GM21360 (cell line): ENCODE results near the gene TRPV2.

Experiments used
- ATAC-seq: cut with Tn5 transposase; IDR thresholded peaks from one replicate; pipeline ENCODE4 v1.9.1; 2021; ENCODE audit warnings: mild to moderate bottlenecking, moderate library complexity; ENCODE audit not compliant: unreplicated experiment

The TRPV2 gene

DNA sequence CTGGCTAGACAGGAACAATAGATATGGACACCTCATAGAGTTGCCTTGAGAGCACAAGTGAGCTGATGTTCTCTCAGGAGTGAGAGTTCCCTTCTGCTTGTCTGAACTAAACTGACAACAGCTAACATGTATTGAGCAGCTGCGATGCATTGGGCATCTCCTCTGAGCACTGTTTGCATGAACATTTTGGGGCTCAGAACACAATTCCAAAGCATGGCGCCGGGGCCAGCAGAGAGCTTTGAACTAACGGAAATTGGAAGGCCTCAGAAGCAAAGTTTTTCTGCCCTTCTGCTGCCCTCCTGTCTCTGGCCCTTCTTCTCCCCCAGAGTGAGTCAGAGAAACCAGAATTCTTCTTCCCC is 38.1 kb downstream of the TRPV2 start:
- no peak for ATAC-seq

DNA sequence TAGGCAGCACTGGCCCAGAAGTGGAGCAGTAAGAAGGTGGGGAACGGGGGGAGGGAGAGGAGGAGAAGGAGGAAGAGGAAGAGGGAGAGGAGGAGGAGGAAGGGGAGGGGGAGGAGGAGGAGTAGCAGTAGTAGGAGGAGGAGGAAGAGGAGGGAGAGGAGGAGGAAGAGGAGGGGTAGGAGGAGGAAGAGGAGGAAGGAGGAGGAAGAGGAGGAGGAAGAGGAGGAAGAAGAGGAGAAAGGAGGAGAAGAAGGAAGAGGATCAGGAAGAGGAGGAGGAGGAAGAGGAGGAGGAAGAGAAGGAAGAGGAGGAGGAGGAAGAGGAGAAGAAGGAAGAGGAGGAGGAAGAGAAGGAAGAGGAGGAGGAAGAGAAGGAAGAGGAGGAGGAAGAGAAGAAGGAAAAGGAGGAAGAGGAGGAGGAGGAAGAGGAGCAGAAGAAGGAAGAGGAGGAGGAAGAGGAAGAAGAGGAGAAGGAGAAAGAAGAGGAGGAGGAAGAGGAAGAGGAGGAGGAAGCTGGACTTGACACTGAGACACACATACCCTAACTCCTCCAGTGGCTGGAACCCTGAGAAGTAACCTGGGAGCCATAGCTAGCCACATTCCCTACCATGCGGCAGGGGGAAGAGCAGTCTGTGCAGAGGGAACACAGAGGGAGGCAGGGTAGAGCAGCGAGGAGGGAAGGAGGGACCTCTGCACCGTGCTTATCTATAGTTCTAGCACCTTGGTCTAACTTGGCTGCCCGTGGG is 40.8 kb downstream of the TRPV2 start:
- no peak for ATAC-seq

DNA sequence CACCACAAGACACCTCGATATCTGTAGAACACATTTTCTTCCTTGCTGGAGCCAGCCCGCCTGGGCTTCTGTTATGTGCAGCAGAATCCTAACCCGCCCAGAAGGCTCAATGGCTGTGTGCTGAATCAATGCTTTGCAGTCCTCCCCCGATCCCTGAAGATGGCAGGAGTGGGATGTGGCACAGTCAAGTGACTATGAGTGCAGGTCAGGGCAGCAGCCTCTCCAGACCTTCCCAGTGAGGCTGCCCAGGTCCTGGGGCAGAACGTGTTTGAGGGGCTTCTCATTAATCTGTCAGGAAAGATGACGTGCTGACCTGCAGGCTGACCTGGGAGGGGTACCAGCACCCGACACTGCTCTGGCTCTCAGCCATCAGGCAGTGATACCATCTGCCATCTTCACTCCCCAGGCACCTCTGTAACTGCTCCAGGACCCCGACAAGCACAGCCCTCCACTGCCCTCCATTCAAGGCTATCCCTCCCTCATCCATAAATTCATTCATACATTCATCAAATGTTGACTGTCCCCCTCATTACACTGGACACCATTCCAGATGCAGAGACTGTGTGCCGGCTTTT is 41.5 kb downstream of the TRPV2 start:
- ATAC-seq = no peak

DNA sequence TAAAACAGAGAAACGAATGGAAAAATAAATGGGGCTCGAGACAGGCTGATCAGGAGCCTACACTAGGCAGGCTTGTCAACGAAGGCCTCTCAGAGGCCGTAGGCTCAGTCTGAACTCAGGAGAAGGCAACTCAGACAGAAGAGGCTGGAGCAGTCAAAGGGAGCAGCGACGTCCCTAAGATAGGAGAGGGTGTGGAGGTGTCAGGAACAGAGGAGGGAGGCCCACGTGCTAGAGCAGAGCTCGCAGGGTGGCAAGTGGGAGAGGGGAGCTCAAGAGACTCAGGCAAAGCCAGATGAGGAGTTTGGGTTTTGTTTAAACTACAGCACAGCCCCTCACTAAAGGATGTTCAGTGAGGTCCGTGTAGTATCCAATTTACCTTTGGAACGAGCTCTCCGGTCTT is 43.9 kb downstream of the TRPV2 start:
- no peak for ATAC-seq

DNA sequence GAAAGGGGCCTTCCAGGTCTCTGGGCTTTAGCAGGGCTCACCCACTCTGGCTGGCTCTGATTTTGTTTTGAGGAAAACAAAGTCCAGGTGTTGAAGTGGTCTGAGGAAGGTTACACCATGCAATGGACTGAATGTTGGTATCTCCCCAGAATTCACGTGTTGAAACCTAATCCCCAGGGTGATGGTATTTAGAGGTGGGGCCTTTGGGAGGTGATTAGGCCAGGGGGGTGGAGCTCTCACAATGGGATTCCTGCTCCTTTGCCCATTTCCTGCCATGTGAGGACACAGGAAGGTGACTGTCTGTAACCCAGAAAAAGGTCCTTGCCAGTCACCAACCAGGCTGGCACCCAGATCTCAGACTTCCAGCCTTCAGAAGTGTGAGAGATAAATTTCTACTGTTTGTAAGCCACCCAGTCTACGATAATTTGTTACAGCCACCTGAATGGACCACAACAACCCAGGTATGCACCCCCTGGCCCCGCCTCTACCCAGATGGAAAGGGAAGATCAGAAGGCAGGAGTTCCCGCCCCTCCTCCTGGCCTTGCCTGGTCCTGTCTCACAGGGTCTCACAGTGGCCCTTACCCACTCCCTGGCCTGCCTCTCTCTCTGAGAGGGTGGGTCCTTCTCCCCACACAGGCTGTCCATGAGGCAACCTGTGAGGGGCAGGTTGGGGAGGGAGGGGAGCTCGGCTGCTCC is 44.6 kb downstream of the TRPV2 start:
- no peak for ATAC-seq

DNA sequence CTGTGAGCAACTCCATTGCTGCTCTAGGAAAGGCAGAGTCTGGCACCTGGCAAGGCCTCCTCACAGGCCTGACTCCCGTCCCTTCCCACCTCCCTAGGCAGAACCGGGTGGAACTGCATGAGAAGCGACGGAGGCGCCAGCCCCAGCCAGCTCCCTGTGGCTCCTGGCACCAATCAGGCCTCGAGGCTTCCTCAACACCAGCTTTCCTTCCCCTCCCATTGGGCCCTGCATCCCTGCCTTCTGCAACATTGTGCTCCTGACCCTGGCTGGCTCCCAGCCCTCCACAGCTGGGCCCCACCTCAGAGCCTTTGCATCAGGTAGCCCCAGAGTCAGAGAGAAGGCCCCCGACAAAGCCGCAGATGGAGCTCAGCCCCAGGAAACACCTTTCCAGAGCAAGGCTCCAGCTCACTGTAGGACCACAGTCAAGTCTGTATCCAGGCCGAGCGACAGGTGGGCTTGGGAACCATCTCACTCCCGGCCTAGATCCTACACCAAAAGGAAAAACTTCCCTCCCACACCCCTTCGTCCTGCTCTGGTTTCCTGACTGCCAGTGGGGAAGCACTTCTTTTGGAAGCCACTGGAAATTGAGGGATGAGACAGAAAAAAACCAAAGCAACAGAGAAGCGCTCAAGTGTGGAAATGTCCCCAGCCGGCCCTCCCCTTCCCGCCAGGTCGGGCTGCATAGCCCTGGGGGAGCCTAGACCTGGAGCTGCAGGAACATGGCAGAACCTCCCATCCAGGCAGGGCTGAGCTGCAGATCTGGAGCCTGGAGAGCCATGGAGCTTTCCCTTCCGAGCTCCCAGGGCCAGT is 45.6 kb downstream of the TRPV2 start:
- ATAC-seq = no peak

DNA sequence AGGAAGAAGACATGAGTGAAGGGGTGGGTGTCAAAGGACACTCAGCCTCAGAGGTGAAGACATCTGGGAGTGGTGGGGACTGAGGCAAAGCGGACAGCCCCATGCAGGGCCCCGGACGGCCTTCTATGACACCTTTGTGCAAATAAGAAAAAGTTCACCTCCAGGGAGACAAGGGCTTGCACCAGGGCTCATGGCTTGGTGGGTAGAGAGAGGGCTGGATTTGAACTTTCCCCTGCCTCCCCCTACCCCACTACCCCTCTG is 46.2 kb downstream of the TRPV2 start:
- ATAC-seq = no peak

DNA sequence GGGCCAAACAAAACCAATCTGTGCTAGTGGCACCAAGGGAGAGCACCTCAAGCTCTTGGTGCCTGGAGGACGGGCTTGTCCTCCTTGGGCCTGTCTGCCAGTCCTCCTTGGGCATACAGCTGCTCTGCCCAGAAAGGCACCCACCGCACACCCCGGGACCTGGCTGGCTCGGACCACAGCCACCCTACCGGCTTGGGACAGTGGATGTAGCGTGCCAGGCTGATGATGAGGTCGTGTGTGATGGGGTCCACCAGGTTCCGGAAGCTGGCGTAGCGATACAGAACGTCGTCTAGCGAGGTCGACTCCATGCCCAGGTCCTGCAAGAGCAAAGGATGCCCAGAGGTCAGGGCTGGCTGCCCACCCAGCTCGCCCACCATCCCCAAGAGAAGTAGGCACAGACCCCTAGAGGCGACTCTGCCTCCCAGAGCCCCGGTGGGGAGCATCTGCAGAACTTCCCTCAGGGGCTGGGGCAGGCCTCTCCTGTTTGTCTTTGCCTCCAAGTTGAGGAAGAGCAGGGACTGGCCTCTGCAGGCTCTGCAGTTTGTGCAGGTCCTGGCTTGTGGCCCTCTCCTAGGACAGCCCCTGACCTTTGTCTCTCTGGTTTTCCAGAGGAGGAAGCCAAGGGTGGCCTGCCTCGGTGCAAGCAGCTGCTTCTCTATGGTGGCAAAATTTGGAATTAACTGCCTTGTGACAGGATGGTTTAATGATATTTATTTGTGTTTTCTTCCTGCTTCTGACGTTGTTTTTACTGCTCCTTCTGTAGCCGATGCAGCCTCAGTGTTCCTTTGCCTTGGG is 46.9 kb downstream of the TRPV2 start:
- no peak for ATAC-seq

DNA sequence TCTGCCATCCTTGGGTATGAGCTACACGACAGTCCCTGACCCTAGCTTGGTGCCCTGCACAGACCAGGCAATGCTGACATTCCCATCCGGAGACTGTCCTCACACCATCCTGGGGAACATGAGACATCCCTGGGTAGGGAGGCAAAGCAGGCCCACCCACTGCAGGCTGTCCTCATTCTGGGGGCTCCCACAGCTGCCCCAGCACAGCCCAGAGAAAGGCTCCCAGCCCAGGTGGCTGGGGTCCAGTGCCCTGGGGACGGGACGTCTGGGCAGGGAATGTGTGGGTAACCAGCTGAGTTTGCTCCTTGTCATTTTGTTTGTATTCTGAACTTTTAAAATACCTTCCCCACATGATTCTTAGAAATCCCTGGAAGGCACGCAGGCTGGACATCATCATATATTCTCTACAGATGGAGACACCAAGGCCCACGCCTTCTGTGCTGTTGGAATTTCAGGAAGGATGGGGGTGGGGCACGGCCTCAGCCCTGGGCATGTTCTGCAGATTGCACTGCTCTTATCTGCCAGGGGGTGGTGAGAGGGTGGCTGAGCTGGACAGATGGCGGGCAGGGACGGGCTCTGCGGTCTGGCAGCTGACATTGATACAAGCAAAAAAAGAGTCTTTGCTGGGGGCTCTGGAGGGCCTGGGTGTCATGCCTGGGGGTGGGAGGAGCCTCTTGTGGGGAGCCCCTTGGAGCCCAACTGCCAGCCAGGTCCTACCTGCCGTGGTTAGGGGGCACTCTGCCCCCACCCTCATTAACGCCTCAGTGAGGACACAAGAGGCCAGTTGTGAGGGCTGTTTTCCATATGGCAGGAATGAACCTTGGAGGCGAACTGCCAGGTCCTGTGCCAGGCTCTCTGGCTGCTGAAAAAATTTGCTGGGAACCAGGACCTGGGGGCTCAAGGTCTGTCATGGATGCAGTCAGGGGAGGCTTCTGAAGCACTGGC is 48.3 kb downstream of the TRPV2 start:
- no peak for ATAC-seq

DNA sequence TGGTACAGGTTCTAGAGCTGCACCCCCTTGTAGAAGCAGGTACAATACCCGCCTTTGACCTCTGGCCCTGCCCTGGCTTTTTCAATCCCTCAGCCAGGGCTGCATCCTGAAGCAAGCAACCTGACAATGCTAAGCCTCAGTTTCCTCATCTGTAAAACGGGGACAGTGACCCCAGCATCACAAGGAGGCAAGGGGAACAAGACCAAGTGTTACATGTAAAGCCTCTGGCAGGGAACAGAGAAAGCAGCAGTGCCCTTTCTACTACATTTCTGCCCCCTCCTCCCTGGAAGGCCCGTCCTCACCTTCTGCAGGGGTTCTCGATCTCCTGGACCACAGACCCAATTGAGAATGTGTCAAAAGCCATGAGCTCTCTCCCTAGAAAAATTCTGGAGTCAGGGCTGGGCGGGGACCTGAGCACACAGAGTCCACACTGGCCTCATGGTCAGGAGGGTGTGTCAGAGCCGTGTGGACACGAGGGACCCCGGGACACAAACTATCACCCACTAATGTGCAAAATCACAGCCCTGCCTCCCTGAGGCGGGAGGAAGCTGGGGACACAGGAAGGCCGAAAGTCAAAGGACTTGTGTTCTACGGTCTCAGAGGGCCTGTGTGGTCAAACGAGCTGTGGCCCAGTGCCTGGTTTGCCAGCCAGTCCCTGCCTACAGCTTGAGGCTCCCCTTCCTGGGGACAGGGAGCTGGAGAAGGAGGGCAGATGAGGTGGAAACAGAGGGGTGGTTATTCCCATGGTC is 49.1 kb downstream of the TRPV2 start:
- no peak for ATAC-seq

DNA sequence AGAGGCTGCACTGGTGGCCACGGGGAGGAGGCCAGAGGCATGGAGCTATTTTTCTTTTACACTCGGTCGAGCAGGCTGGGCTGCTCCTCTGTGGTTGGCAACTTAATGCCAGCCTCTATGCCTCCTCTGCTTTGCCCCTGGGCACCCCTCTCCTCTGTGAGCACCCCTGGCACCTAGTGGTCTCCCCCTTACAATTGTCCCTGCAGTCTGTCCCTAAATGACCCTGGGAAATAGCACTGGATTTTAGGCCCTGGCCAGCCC is 49.6 kb downstream of the TRPV2 start:
- ATAC-seq = no peak

DNA sequence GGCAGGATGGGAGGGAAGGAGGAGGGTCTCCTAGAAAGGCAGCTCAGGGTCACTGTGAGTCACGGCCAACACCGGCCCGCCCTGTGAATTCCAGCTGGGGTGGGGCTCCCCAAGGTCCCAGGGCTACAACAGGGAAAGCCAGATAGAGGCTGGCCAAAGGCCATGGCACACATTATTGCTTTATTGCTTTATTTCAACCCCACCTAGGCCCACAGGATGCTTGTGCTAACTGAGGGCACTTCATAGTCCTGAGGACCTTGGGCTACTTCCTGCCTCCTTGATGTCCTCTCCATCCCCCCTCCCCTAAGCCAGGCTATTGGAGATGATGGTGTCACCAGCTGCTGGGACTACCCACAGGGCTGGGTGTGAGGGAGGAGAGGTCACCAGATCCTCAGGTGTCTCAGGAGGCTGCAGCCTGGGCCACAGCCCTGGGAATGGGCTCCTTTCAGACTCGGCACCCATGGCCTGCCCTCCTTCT is 50.5 kb downstream of the TRPV2 start:
- ATAC-seq = no peak

DNA sequence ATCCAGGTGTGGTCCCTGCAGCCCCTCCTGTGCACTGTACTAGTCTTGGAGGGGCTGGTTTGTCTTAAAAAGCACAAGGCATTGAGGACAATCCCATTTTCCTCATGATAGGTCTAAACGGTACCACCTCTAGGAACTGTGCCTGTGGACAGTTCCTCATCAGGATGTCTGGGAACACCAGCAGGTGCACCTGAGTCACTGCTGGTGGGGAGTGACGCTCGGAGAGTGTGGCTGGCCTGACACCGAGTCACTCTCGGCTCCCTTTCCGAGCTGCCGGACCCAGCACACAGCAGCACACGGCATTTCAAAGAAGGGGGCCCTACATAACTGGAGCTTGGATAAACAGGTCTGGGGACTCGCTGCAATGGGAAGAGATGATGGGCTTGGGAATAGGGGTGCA is 51.0 kb downstream of the TRPV2 start:
- no peak for ATAC-seq

DNA sequence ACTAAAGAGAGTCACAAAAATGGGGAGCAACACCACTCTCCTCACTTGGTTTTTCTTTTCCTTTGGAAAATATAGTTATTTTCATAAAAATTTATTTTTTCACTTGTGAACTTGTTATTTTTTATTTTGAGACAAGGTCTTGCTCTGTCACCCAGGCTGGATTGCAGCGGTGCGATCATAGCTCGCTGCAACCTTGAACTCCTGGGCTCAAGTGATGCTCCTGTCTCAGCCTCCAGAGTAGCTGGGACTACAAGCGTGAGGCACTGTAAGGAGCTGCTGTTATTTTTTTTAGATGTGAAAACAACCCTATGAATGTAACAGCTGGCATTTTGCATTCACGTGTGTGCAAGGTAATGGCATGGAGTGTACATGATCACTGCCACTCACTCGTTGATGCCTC is 51.7 kb downstream of the TRPV2 start:
- no peak for ATAC-seq

DNA sequence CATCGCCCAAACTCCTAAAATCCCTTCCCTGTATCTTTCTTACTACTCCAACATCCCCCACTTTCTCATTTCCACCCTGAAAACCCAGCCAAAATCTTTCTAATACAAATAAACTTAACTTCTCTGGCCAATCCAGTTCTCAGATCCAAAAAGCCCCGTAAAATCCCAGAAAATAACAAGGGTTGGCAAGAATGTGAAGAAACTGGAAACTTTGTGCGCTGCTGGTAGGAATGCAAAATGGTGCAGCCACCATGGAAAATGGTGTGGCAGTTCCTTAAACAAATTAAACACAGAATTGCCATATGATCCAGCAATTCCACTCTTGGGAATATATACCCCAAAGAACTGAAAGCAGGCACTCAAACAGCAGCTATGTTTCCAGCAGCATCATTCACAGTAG is 52.5 kb downstream of the TRPV2 start:
- no peak for ATAC-seq

DNA sequence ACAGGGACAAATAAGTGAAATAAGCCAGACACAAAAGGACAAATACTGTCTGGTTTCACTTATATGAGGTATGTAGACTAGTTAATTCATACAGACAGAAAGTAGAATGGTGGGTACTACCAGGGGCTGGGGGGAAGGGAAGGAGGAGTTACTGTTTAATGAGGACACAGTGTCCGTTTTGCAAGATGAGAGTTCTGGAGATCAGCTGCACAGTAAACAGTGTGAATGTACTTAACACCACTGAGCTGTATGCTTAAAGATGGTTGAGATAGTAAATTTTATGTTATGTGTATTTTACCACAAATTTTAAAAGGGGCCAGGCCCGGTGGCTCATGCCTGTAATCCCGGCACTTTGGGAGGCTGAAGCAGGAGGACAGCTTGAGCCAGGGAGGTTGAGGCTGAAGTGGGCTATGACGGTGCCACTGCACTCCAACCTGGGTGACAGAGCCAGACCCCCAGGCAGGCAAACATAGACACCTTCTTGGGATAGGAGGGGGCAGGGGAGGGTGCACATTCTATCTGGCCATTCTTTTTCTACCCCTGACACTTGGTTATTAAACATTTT is 53.1 kb downstream of the TRPV2 start:
- ATAC-seq = no peak

DNA sequence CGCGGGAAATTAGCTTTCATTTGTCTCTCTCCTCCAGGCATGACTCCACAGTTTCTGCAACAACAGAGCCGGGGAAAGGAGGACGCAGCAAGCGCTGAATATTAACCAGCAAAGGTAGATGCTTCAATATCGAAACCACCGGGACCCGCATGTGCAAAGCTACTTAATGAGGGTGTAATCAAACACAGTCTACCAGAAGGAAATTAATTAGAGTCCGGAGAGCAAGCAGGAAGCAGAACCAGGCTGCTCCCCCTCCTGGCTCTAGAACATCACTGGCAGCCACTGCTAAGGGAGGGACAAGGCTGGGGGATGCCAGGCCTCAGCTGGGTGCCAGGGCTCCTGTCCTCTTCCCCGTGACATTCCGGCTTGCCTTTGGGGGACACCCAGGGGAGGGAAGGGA is 54.9 kb downstream of the TRPV2 start:
- no peak for ATAC-seq

DNA sequence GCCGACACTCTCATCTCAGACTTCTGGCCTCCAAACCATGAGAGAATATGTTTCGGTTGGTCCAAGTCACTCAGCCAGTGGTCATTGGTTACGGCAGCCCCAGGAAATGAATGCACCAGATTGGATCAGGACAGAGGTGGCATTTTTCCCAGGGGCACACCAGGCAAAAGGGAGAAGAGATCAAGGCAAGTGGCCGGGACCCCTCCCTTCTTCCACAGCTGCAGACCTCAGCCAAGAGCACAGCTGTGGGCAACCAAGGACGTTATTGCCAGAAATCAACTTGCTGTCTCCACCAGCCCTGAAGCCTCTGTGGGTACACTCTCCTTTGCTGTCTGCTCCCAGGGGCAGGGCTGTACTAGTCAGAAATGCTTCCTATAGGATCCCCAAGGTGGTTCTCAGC is 55.9 kb downstream of the TRPV2 start:
- ATAC-seq = no peak

DNA sequence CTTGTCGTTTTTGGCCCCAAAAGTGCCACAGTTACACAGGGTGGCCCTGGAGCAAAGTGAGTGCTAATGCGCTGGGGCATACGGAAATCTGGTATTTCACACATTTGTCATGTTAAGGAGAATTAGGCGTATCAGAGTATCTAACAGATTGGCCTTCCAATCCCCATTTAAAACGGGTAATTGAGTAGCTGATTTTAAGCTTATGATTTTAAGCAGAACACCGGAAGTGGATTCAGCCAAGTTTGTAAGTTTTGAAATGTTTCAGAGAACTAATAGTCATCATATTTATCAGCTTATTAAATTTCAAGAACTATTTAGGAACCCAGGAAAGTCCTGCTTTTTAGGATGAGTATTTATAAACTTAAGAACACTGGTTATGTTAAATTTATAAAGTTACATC is 57.2 kb downstream of the TRPV2 start:
- ATAC-seq = no peak
